HEK293 (cell line): ENCODE results near the gene HYDIN.

ENCODE experiments used
- KLF9 ChIP-seq: fragments of 450-650 bp; formaldehyde crosslinking; IDR thresholded peaks from 2 replicates; pipeline ENCODE4 v1.5.1; 2016; ENCODE audit warnings: missing biosample characterization, missing genetic modification characterization, low read depth
- ZNF324 ChIP-seq: fragments of 450-650 bp; formaldehyde crosslinking; IDR thresholded peaks from 2 replicates; pipeline ENCODE4 v1.5.1; 2016; ENCODE audit warnings: missing biosample characterization, missing genetic modification characterization
- ZNF404 ChIP-seq: fragments of 450-650 bp; formaldehyde crosslinking; IDR thresholded peaks from 2 replicates; pipeline ENCODE4 v1.5.1; 2017; ENCODE audit warnings: missing biosample characterization, missing genetic modification characterization
- ZNF433 ChIP-seq: fragments of 450-650 bp; formaldehyde crosslinking; IDR thresholded peaks from 2 replicates; pipeline ENCODE4 v1.5.1; 2016; ENCODE audit warnings: missing biosample characterization, missing genetic modification characterization, low read depth
- ZNF549 ChIP-seq: fragments of 450-650 bp; IDR thresholded peaks from 2 replicates; pipeline ENCODE4 v1.5.1; 2018; ENCODE audit warnings: missing biosample characterization, missing genetic modification characterization, mild to moderate bottlenecking, inconsistent platforms, moderate library complexity
- ZSCAN30 ChIP-seq: fragments of 450-650 bp; IDR thresholded peaks from 2 replicates; pipeline ENCODE4 v1.5.1; 2018; ENCODE audit warnings: missing biosample characterization, mild to moderate bottlenecking, missing genetic modification characterization, moderate library complexity
- TF ChIP-seq, protein P1 (sequence below): fragments of 450-650 bp; formaldehyde crosslinking; IDR thresholded peaks from 2 replicates; pipeline ENCODE4 v1.5.1; 2016; ENCODE audit warnings: missing biosample characterization, missing genetic modification characterization

DNA sequence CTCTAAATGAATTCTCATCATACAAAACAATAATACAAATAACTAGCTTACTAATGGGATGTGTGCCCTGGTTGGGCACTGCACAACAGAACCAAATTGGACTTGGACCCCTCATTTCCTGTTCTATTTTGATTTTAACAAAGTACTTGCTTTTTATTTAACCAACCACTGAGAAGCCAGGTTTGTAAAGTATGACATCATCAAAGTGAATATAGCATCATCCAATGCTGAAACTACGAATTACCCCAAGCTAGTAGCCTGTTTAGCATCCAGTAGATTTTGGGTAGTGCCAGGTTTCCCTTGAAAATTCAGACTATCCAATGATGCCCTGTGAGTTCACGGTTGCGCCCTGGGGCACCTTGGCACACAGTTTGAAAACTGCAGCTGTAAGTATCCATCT lies 51.0 kb downstream of the HYDIN start:
- no peak for TF ChIP-seq ZNF549 (tag by site-specific recombination)
- TF ChIP-seq KLF9 (tag by site-specific recombination): no peak
- TF ChIP-seq ZNF324 (tag by site-specific recombination): no peak
- no peak for TF ChIP-seq ZSCAN30 (tag by site-specific recombination)
- TF ChIP-seq ZNF433 (tag by site-specific recombination): no peak
- no peak for TF ChIP-seq ZNF404
- TF ChIP-seq, protein P1, sequence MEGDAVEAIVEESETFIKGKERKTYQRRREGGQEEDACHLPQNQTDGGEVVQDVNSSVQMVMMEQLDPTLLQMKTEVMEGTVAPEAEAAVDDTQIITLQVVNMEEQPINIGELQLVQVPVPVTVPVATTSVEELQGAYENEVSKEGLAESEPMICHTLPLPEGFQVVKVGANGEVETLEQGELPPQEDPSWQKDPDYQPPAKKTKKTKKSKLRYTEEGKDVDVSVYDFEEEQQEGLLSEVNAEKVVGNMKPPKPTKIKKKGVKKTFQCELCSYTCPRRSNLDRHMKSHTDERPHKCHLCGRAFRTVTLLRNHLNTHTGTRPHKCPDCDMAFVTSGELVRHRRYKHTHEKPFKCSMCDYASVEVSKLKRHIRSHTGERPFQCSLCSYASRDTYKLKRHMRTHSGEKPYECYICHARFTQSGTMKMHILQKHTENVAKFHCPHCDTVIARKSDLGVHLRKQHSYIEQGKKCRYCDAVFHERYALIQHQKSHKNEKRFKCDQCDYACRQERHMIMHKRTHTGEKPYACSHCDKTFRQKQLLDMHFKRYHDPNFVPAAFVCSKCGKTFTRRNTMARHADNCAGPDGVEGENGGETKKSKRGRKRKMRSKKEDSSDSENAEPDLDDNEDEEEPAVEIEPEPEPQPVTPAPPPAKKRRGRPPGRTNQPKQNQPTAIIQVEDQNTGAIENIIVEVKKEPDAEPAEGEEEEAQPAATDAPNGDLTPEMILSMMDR (tag by site-specific recombination): no peak
